ENCODE data around the gene EXOC6B. TPM values are rescaled to one million over a fixed set of nuclear protein-coding genes. Genes with fewer than 3 reads are reported as not detected.

The EXOC6B gene
- total and polyA plus RNA-seq, 2 donors from 2014 or later: 5.9 to 31.3 TPM

DNA sequence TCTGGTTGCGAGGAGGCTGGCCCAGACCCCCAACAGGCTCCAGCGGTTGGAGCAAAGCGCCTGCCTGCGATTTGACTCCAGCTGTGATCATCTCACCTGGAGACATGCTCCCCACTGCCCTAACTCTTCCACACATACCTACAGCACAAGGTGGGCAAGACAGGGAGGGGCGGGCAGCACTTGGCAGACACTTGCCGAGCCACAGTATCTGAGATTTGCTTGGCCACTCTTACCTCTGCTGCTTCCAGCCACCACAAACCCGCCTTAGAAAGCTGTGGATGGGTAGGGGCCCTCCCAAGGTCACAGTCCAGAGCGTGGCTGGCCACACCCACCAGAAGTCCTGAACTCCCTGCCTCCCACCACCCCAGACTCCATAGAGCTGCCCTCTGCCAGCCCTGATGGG, 686.4 kb downstream of the EXOC6B start:
- H3K27me3 ChIP-seq (ENCODE audit: control insufficient read depth, insufficient read depth, low read length): peaks cover 3% of the 10 kb centered on the region
- no peak overlapping the region for H3K27ac ChIP-seq (ENCODE audit: low read depth in 2 of 2, low read length in 2 of 2)
- H3K9me3 ChIP-seq (ENCODE audit: control insufficient read depth in 2 of 3, insufficient read depth in 1 of 3, low read length in 3 of 3): no peaks in the 10 kb centered on the region
- H3K4me1 ChIP-seq (ENCODE audit: control insufficient read depth in 2 of 3, insufficient read depth in 2 of 3, low read depth in 1 of 3, low read length in 3 of 3): peaks cover 0 to 5% (median 0%) of the 10 kb centered on the region in 3 donors
- FAIRE-seq (no peak), DNase-seq (no peak)
- intact Hi-C loops (cut with DNase I): no loop called here
- no peaks in the 10 kb centered on the region for H3K36me3 ChIP-seq (ENCODE audit: control insufficient read depth in 2 of 3, insufficient read depth in 3 of 3, low read length in 3 of 3)
- H3K4me3 ChIP-seq (ENCODE audit: low read length in 3 of 3): no peak overlapping the region
- H3K9ac ChIP-seq (ENCODE audit: low read length in 3 of 3): no peak overlapping the region
- TF ChIP-seq, protein P1, sequence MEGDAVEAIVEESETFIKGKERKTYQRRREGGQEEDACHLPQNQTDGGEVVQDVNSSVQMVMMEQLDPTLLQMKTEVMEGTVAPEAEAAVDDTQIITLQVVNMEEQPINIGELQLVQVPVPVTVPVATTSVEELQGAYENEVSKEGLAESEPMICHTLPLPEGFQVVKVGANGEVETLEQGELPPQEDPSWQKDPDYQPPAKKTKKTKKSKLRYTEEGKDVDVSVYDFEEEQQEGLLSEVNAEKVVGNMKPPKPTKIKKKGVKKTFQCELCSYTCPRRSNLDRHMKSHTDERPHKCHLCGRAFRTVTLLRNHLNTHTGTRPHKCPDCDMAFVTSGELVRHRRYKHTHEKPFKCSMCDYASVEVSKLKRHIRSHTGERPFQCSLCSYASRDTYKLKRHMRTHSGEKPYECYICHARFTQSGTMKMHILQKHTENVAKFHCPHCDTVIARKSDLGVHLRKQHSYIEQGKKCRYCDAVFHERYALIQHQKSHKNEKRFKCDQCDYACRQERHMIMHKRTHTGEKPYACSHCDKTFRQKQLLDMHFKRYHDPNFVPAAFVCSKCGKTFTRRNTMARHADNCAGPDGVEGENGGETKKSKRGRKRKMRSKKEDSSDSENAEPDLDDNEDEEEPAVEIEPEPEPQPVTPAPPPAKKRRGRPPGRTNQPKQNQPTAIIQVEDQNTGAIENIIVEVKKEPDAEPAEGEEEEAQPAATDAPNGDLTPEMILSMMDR (IDR thresholded peaks at IDR 0.05; ENCODE audit: borderline replicate concordance, extremely low read depth, insufficient read depth): no peak

- TF ChIP-seq, protein P1 (IDR thresholded peaks at IDR 0.05; ENCODE audit: borderline replicate concordance, extremely low read depth, insufficient read depth): no peak
- Histone ChIP-seq H3K27me3 (ENCODE audit: control insufficient read depth, insufficient read depth, low read length) (peaks cover 3% of the 10 kb centered on the region), H3K36me3 (ENCODE audit: control insufficient read depth in 2 of 3, insufficient read depth in 3 of 3, low read length in 3 of 3) (no peaks in the 10 kb centered on the region), H3K4me1 (ENCODE audit: control insufficient read depth in 2 of 3, insufficient read depth in 2 of 3, low read depth in 1 of 3, low read length in 3 of 3) (peaks cover 0 to 5% (median 0%) of the 10 kb centered on the region in 3 donors), H3K4me3 (ENCODE audit: low read length in 3 of 3) (no peak overlapping the region), H3K9ac (ENCODE audit: low read length in 3 of 3) (no peak overlapping the region), H3K9me3 (ENCODE audit: control insufficient read depth in 2 of 3, insufficient read depth in 1 of 3, low read length in 3 of 3) (no peaks in the 10 kb centered on the region), H3K27ac (ENCODE audit: low read depth in 2 of 2, low read length in 2 of 2) (no peak overlapping the region)
- FAIRE-seq (no peak), DNase-seq (peak in 3 of 5 donors; percentile 46 to 89 (median 57))
- intact Hi-C loops (cut with DNase I): no loop called here
These were observed 686.9 kb downstream of the EXOC6B start for GRCh38 chr2:72138921-72139381.

GRCh38 chr2:72138011-72138881, 687.6 kb downstream of the EXOC6B start:
- H3K4me3 ChIP-seq (ENCODE audit: low read length in 3 of 3): no peak overlapping the region
- peaks cover 0 to 5% (median 0%) of the 10 kb centered on the region in 3 donors for H3K4me1 ChIP-seq (ENCODE audit: control insufficient read depth in 2 of 3, insufficient read depth in 2 of 3, low read depth in 1 of 3, low read length in 3 of 3)
- H3K9ac ChIP-seq (ENCODE audit: low read length in 3 of 3): no peak overlapping the region
- no peak for FAIRE-seq
- no peaks in the 10 kb centered on the region for H3K27me3 ChIP-seq (ENCODE audit: control insufficient read depth, insufficient read depth, low read length)
- H3K9me3 ChIP-seq (ENCODE audit: control insufficient read depth in 2 of 3, insufficient read depth in 1 of 3, low read length in 3 of 3): no peaks in the 10 kb centered on the region
- intact Hi-C loops (cut with DNase I): no loop called here
- TF ChIP-seq, protein P1 (IDR thresholded peaks at IDR 0.05; ENCODE audit: borderline replicate concordance, extremely low read depth, insufficient read depth): no peak
- no peak overlapping the region for H3K27ac ChIP-seq (ENCODE audit: low read depth in 2 of 2, low read length in 2 of 2)
- H3K36me3 ChIP-seq (ENCODE audit: control insufficient read depth in 2 of 3, insufficient read depth in 3 of 3, low read length in 3 of 3): no peaks in the 10 kb centered on the region
- DNase-seq: peak in 1 of 5 donors; percentile 78
